GM13977 (cell line): ENCODE data around the gene KCNQ1.

Source experiments
- DNase-seq: peaks from one replicate; pipeline ENCODE4 v3.0.0; 2012; ENCODE audit warnings: low spot score
- in situ Hi-C: fragments of 300-500 bp; cut with MboI; formaldehyde crosslinking; loops from one replicate; pipeline ENCODE4 v1.12.0; 2022; ENCODE audit warnings: low sequenced_read_pairs, low pct_unique_long_range_greater_than_20kb, mixed read lengths, inconsistent platforms; ENCODE audit not compliant: unreplicated experiment
- TF ChIP-seq, protein P1 (sequence below): IDR thresholded peaks from 2 replicates; pipeline ENCODE4 v1.5.1; 2012; ENCODE audit warnings: mild to moderate bottlenecking, control low read depth; ENCODE audit not compliant: insufficient read depth; ENCODE audit errors: extremely low read depth, missing control alignments

KCNQ1 gene

DNA sequence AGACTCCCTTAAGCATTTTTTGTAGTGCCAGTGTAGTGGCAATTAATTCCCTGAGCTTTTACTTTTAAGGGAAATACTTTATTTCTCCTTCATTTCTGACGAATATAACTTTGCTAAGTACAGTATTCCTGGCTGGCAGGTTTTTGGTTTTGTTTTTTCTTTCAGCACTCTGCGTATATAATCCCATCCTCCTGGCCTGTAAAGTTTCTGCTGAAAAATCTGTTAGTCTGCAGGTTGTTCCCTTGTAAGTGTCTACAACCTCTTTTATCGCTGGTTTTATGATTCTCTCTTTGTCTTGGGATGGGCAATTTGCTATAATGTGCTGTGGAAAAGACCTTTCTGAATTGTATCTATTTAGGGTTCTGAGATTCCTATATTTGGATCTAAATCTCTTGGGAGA lies 198.9 kb downstream of the KCNQ1 start:
- DNase-seq = no peak
- TF ChIP-seq, protein P1, sequence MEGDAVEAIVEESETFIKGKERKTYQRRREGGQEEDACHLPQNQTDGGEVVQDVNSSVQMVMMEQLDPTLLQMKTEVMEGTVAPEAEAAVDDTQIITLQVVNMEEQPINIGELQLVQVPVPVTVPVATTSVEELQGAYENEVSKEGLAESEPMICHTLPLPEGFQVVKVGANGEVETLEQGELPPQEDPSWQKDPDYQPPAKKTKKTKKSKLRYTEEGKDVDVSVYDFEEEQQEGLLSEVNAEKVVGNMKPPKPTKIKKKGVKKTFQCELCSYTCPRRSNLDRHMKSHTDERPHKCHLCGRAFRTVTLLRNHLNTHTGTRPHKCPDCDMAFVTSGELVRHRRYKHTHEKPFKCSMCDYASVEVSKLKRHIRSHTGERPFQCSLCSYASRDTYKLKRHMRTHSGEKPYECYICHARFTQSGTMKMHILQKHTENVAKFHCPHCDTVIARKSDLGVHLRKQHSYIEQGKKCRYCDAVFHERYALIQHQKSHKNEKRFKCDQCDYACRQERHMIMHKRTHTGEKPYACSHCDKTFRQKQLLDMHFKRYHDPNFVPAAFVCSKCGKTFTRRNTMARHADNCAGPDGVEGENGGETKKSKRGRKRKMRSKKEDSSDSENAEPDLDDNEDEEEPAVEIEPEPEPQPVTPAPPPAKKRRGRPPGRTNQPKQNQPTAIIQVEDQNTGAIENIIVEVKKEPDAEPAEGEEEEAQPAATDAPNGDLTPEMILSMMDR = no peak
- in situ Hi-C loops = no loop called here

DNA sequence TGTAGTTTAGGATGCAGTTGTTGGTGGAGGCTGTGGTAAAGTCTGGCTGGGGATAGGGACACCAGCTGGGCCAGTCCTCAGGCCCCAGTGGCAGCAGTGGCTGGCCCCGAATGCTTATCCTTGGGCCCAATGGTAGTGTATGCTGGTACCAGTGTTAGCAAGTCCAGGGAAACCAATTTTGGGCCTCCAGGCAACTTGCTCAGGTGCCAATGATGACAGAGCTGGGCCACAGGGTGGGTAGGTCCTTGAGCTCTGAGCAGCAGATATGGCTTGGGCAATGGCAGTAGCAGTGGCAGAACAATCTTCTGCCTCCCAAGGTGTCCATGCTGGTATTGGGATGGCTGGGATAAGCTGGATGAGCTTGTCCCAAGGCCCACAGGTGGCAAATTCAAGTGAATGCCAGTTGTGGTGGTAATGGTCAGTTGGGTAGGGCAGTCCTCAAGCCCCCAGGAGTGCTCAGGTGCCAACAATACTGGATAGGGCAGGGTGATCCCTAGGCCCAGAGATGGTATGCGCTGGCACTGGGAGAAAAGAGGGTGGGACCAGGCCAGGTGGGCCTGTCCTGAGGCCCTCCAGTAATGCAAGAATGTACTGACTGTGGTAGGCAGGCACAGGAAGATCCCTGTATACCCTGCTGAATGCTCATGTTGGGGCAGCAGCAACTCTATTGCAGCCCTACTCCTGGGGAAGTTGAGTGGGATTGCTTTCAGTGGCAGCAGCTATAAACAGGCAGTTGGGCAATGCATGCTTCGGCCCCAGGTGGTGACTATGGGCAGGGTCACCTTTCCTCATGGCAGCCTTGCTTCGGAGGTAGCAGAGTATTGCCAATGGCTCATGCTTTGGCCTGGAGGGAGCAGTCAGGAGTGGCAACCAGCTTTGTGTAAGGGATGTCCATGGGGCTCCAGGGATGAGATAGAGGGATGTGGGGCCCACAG lies 200.3 kb downstream of the KCNQ1 start:
- no peak for DNase-seq
- in situ Hi-C loops = no loop called here

DNA sequence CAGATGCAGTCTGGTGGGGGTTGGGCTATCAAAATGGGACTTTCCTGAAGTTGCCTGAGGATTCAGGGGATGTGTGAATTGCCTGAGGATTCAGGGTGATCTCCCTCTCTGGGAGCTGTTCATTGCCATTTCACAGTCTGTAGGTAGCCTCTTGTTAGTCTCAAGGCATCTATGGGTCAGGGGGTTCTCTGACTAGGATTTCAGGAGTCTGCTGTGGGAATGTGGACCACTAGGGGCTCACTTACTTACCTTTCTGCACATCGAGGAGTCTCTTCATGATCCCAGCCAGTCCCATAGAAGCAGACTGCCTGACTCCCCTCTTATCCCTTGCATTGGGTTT lies 200.9 kb downstream of the KCNQ1 start:
- in situ Hi-C loops = no loop called here
- no peak for DNase-seq
- TF ChIP-seq, protein P1 = no peak

More for the DNA sequence above, 200.3 kb downstream of the KCNQ1 start:
- TF ChIP-seq, protein P1 = no peak

DNA sequence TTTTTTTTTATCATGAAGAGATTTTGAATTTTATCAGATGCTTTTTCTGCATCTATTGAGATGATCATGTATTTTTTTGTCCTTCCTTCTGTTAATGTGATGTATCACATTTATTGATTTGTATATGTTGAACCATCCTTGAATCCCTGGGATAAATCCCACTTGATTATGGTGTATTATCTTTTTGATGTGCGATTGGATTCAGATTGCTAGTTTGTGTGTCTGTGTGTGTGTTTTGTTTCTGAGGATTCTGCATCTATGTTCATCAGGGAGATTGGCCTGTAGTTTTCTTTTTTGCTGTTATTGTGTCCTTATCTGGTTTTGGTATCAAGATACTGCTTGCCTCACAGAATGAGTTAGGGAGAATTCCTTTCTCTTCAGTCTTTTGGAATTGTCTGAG lies 202.4 kb downstream of the KCNQ1 start:
- in situ Hi-C loops = no loop called here
- TF ChIP-seq, protein P1 = no peak
- no peak for DNase-seq

DNA sequence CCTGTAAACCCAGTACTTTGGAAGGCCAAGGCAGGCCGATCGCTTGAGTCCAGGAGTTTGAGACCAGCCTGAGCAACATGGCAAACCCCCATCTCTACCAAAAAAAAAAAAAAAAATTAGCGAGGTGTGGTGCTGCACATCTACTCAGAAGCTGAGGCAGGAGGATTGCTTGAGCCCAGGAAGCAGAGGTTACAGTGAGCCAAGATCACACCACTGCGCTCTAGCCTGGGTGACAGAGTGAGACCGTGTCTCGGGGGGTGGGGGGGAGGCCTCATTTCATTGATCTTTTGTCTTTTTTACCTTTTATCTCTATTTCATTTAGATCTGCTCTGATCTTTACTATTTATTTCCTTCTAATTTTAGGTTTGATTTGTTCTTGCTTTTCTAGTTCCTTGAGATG lies 203.1 kb downstream of the KCNQ1 start:
- TF ChIP-seq, protein P1 = no peak
- in situ Hi-C loops = no loop called here

DNA sequence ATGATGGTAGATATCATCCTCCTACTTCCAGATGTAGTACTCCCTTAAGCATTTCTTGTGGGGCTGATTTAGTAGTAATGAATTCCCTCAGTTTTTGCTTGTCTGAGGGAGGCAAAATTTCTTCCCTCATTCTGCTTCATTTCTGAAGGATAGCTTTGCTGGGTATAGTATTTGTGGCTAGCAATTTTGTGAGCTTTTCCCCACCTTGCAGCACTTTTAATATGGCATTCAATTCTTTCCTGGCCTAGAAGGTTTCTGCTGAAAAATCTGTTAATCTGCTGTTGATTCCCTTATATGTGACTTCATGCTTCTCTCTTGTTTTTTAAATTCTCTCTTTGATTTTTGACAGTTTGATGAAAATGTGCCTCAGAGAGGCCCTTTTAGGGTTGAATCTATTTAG lies 204.6 kb downstream of the KCNQ1 start:
- TF ChIP-seq, protein P1 = no peak
- in situ Hi-C loops = no loop called here
- no peak for DNase-seq

More for the DNA sequence above, 203.1 kb downstream of the KCNQ1 start:
- no peak for DNase-seq
